Stimulated activated CD4-positive, alpha-beta T cell treated with anti-CD3 and anti-CD28 coated beads, Interleukin-12 subunit alpha, Interleukin-12 subunit beta, amount 100 ng/mL, for 48 hours (primary cell): ENCODE measurements around the gene DMD.
"Not testable (repeated sequence)": the region's sequence is repeated elsewhere in the genome, so short reads cannot be mapped to it uniquely, and the experiment has no call there.

ENCODE experiments used
- DNase-seq, 3 donors: peaks; one replicate each; pipeline ENCODE4 v3.0.0-alpha.2; 2020; ENCODE audit warnings: low read depth in 2 of 3, low spot score in 1 of 3

Gene DMD

DNA sequence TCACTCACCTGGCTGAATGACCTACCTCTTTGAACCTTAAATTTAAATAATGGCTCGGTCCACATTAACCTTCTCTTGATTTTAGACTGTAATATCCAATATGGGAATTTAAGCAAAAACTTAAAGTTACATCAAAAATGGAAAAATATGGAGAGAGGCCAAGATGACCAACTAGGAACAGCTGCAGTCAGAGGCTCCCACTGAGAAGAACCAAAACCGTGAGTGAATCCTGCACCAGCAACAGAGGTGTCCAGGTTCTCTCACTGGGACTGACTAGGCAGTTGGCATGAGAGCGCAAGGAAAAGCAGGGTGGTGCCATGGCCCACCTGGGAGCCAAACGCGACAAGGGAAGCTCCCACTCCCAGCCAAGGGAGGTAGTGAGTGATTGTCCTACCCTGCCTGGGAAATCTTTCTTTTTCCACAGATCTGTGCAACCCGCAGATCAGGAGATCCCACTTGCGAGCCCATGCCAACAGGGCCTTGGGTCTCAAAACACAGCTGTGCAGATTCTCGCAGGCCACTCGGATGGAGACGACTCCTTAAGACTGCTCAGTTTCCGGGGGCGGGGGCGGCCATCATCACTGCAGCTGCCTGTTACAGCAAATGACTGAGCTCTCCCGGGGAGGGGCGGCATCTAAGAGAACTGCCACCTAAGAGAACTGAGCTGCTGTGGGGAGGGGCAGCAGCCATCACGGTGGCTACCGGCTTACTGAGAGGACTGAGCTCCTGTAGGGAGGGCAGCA lies 343.4 kb downstream of the DMD start:
- no peak for DNase-seq

DNA sequence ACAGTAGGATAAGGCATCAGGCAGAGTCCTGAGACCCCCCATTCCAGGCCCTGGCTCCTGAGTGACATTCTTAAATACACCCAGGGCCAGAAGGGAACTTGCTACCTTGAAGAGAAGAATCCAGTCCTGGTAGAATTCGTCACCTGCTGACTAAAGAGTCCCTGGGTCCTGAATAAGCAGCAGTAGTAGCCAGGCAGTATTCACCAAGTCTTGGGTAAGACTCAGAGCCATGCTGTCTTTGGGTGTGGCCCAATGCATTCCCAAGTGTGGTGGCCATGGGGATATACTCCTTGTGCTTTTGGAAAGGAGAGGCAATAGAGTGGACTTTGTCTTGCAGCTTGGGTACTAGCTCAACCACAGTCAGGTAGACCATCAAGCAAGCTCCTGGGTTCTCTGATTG lies 359.1 kb downstream of the DMD start:
- DNase-seq = no peak

DNA sequence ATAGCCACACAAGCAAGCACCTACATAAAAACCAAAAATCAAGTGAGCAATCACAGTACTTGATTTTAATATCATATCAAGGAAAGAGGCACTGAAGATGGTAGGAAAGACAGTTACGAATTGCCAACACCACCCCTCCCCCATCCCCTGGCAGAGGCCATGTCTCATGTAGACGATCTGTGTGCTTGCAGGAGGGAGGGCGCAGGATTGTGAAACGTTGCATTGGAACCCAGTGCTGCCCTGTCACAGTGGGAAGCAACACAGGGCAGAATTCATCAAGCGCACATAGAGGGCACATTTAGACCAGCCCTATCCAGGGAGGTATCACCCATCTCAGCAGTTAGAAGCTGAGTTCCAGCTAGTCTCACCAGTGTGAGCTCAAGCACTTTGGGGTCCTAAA lies 359.8 kb downstream of the DMD start:
- DNase-seq = no peak

DNA sequence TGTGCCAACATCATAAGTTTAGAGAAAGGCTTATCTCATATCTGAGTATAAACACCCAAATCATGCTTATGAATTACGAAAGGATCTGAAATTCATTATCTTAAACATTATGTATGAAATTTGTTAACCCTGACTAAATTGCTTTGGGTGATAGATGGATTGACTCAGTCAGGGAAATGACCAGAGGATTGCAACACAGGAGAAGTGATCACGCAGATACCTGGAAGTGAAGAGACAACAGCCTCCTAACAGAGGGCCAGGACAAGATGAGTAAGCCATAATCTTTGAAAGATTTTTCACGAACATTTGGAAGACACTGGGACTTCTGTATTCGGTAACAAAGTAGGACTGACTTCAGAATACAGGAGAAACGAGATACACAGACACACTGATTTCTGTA lies 363.4 kb downstream of the DMD start:
- no peak for DNase-seq

DNA sequence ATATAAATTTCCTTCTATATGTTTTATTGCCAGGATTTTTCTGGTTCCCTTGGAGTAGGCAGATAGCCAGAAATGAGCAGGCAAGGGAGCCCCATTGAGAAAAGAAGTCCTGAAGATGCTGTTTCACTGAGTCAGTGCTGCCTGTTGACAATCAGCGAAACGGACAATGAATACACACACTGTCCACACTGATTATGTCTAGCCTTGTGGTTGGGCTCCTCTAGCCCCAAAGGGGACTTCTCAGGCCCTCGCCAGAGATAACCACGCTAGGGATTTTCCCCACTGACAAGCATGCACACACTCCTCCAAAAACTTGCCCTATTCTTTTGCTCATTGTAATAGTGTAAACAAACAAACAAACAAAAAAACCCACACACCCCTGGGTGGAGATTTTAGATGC lies 369.3 kb downstream of the DMD start:
- DNase-seq = no peak

DNA sequence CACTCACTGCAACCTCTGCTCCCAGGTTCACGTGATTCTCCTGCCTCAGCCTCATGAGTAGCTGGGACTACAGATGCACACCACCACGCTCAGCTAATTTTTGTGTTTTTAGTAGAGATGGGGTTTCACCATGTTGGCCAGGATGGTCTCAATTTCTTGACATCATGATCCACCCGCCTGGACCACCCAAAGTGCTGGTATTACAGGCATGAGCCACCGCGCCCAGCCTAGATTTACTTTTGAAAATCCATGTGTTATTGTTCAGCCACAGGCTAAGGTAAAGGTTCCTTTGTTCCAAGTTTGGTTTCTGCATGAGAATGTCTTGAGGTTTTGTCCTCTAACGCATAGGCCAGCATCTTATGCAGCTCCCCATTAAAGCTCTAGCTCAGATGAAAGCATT lies 371.6 kb downstream of the DMD start:
- DNase-seq = no peak

DNA sequence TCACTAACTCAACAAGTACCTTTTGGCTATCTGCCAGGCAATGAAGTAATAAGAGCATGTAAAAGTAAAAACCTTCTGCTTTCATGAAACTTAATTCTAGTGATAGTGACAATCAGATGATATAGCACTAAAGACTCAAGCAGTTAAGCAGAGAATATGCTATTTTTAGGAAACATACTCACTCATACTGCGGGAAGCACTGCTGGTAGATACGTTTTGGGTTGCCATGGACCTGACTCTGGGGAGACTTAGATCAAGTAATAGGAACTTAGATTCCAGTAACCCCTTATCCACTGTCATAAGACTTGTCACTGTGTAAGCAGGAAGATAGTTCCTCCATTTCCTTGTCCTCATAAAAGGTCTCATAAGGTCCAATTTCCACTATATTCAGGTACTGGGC lies 386.3 kb downstream of the DMD start:
- DNase-seq = no peak

DNA sequence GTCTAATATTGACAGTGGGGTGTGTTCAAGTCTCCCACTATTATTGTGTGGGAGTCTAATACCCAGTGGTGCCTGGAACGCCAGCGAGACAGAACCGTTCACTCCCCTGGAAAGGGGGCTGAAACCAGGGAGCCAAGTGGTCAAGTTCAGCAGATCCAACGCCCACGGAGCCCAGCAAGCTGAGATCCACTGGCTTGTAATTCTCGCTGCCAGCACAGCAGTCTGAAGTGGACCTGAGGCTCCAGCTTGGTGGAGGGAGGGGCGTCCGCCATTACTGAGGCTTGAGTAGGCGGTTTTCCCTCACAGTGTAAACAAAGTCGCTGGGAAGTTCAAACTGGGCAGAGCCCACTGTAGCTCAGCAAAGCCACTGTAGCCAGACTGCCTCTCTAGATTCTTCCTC lies 407.3 kb downstream of the DMD start:
- DNase-seq = no peak

DNA sequence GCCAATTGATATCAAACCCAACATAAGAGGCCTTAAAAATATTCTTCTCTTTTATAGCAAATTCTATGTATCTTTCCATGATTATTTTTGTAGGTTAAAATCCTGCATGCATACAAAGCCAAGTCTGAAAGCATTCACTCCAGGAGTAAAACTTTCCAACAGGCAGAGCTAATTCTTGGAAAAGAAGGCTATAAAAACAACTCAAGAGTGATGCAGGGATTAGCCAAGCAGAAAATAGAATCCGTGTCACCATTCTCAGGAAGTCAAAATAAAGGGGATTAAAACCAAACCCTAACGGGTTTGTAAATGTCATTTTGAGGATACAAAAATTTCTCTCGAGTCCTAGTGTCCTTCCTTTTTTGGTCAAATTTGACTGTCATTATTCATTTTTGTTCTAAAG lies 412.4 kb downstream of the DMD start:
- no peak for DNase-seq

DNA sequence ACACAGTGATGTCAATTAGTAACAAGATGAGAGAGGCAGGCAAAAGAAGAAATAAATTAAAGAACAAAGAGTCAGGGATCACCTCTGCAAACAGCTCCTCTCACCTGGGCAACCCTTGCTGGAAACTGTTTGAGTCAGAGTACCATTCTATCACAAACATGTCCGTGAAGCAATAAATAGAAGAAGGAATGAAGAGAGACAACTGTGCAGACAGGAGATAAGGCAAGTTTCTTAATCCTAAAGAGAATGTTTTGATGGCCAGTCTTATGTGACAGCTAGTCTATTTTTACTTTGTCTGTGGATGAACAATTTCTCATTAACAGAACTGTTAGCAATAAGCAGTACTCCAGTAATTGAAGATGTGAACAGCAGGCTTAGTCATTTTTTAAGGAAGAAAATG lies 422.4 kb downstream of the DMD start:
- no peak for DNase-seq

DNA sequence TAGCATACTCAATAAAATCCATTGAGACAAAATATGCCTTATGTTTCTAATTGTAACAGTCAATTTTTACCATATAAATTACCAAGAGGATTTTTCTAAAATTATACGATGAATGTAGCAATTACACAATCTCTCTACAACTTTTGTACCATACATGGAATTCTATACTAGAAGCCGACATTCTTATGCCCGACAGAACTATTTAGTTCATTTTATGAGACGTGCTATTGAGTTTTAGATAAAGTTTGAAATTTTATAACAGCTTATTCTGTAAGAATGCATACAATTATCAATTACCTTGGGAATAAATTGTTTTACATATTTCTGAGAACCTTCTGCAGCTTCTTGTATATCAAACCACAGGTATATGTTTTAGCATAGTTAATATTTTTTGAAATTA lies 431.2 kb downstream of the DMD start:
- DNase-seq = no peak

DNA sequence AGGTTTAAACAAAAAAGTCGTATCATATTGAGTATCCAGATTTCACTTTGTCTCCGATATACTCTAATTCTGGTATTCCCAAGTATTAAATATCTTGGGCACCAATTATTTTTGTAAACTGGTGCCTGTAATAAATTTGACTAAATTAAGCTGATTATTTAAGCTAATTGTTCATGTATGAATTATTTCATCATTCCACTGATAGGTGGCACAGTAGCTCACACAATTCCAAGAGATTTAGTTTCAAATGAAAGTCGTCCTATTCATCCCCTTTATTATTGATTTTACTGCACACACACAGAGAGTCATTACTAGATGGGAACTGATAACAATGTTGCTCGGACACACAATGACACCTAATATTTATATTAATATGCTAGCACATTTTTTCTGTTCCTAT lies 432.4 kb downstream of the DMD start:
- DNase-seq = no peak

DNA sequence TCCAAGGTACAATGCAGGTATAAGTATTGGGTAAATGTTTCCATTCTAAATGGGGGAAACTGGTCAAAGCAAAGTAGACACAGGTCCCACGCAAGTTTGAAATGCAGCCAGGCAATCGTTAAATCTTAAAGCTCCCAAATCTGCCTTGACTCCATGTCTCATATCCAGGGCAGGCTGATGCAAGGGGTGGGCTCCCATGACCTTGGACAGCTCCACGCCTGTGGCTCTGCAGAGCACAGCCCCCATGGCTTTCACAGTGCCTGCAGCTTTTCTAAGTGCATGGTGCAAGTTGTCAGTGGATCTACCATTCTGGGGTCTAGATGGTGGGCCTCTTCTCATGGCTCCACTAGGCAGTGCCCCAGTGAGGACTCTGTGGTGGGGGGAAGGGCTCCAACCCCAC lies 436.4 kb downstream of the DMD start:
- no peak for DNase-seq

DNA sequence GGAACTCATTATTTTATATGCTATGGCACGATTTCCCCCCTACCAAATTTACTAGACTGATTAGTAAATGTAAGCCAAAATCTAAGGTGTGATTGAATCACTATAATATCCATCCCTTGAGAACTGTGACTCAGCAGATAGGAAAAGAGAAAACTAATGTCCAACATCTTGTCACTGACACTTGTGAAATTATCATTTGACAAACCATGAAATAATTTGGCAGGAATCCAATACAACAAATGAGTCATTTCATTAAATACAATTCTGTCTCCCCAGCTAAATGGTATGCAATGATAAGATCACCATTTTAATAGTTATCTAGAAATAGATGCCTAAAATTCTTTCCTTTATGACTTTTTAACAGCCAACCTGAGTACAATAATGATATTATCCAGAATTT lies 462.3 kb downstream of the DMD start:
- no peak for DNase-seq

DNA sequence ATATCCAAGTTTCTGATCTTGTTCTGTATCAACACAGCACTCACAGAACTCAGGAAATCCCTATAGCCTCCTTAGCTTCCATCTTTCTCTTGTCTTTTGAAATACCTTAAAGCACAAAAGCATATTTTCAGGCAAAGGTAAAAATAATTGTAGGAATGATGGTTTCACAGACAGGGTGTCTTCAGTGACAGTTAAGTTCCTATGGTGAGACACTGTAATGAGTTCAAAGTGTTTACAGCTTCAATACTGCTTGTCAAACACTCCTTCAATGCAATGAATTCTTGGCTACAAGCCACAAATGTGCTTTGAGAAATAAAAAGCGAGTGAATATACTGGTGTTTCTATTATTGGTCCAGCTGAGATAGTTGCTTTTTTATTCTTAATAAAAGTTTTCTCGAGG lies 466.0 kb downstream of the DMD start:
- no peak for DNase-seq

DNA sequence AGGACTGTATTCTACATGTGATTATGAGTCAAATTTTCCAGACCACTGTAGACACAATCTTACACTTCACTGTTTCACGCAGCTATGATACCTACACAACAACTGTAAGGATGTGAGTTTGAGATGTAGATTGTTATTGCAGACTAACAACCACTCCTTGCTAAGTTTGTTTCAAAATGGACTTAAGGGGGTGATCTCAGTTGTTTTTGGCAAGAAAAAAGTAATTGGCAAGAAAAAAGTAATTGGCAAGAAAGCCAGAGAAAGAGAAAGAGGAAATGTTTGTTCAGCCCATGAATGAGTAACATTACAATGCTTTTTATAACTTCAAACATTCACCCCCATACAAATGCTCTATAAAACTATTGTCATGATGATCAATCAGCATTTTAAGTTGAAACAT lies 466.4 kb downstream of the DMD start:
- no peak for DNase-seq

DNA sequence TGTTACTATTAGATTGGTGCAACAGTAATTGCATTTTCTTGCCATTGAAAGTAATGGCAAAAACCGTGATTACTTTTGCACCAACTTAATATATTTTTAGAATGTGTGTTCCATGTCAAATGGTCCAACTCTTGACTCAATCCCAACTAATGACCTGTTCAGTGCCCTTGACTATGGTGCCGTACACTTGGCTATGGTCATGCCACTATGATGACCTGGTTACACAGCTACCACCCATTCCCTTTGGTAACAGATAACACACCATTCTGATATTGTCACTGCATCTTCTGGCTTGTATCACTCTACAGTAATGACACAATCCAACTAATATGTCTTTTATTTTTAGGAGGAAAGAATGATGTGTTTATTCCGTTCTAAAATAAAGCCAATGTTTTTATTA lies 469.4 kb downstream of the DMD start:
- DNase-seq = no peak

DNA sequence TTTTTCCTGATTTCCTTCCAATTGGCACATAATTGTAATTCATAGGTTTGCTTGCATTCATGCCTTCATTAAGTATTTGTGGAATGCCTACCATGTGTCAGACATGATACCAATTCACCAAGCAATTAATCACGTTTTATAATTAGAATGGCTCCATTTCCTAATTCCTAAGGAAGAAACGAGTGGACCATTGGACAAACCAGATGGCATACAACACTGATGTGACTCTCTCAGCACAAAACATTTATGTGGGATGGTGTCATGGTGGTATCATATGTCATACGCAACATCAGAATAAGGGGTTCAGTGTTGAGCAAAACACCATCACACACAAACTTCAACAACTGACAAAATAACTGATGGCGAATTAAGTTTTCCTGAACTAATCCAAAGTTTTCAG lies 502.8 kb downstream of the DMD start:
- no peak for DNase-seq

DNA sequence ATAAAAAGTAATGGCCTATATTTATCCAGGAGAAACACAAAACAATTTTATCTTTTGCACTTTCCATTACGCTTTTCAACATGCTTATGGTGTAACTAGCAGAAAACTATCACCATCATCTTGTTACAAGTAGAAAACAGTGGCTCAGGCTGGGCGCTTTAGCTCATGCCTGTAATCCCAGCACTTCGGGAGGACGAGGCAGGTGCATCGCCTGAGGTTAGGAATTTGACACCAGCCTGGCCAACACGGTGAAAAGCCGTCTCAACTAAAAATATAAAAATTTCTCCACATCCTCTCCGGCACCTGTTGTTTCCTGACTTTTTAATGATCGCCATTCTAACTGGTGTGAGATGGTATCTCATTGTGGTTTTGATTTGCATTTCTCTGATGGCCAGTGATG lies 506.0 kb downstream of the DMD start:
- DNase-seq = not testable (repeated sequence)

DNA sequence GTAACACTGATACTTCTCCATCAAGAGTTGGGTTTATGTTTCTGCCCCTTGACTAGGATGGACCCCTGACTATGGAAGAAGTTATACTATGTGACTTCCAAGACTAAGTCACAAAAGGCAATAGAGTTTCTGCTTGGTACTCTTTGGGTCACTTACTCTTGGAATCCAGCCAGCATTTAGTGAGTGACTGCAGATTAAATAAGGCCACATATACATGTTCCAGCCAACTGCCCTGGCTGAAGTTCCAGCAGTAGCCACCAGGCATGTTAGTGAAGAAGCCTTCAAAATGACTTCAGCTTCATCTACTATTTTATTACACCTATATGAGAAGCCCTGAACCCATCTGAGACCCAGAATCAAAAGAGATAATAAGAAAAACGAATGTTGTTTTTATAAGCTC lies 524.0 kb downstream of the DMD start:
- no peak for DNase-seq

DNA sequence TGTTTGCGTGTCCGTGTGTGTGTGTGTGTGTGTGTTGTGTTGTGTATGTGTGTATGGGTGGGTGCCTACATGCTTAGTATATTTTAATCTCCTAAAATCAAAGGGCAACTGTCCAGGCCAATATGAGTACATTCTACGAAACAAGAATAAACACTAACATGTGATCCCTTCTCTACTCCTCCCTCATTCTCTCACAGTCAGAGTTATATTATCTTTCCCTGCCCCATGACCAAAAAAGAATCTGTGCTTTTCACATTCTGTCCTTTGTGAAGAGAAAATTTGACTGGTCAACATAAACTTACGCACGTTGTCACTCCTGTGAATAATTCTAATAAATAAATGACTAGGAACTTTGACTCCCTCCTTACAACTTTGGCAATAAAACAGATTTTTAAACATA lies 532.9 kb downstream of the DMD start:
- DNase-seq = no peak

DNA sequence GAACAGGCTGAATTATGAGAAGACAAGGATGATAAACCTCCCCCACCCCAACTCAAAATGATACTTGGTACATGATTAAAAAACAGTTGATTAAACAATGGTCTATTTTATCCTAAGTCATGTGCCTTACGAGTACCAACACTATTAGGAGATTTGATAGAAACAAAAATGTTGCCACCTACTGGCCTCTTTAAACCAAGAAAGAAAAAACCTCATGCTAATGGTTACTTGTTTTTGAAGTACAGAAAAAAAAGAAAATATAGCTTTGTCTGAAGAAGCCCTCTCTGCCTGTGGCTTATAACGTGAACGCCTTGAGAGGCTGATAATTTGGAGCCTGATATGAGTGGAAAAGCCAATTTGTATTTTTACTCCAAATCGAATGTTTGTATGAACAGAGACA lies 538.2 kb downstream of the DMD start:
- DNase-seq = no peak

DNA sequence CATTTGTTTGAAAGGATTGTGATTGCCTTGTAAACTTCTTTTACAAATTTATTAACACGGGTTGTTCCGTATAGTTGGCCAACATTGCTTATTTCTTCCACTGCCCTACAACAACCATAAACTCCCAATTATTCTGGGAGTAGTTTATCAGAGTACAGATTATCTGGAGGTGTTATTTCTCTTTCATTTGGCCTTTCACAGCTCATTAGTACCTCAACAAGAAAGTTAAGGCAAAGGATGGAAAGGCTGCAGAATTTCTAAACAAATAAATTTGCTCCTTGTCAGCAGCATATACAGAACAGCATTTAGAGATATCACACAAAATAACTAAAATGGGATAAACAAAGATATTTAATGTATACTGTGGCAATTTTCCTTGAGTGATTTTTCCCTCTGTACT lies 548.8 kb downstream of the DMD start:
- no peak for DNase-seq
